ENCODE measurements around the gene KCTD4.
A peak's percentile ranks its signal among the peaks of the same experiment; 100 is the strongest.
"Not testable (repeated sequence)": the region's sequence is repeated elsewhere in the genome, so short reads cannot be mapped to it uniquely, and the experiment has no call there.

Gene KCTD4

DNA sequence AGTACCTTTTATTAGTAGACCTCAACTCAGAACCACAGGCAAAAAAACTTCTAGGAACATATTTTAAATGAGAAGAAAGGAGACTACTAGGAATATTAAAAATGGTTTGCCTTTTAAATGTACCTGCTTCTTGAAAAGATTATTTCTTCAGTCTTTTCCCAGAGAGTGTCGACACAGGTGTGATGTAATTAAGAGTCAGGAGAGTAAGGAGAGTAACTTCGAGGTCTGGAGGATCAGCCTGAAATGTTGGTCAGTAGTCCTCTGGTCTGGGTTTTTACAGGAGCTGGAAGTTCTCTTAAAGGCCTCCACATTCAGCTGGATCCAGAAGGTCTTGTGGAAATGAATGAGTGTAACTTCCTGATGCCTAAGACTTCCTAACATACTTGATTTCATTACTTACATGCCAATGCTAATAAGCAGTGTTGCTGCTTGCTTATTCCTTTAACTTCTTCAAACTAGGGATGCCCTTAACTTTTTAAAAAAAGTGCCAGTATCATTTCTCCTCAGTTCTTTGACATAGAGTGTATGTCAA lies at the start of gene KCTD4:
Gene KCTD4, minus strand, starts transcription at position 345 of the 532 bp plus-strand sequence. CDS start 6,478 bp downstream, outside the sequence.
- Histone ChIP-seq H3K36me3 (peaks cover 7% of the 10 kb centered on the region), H3K9ac (no peak within 1 kb of the TSS), H3K9me3 (no peaks in the 10 kb centered on the region), H3K27me3 (no peaks in the 10 kb centered on the region), H3K4me2 (peak within 1 kb of the TSS; percentile 18), H3K27ac (no peak within 1 kb of the TSS), H4K20me1 (peaks cover 30% of the 10 kb centered on the region; the same call in 1 of the 2 replicates), H3K4me1 (peaks cover 19% of the 10 kb centered on the region), H3K4me3 (no peak within 1 kb of the TSS)
- no peak for TF ChIP-seq Cebpa-rat (IDR thresholded peaks at IDR 0.05)

- TF ChIP-seq Cebpa-rat (IDR thresholded peaks at IDR 0.05), result no peak
- H3K9ac ChIP-seq, result no peak overlapping the region
- H3K4me2 ChIP-seq, result no peak overlapping the region
These were observed 48.8 kb upstream of the KCTD4 start for GRCh38 chr13:45249662-45250061.

GRCh38 chr13:45244736-45245135 lies 43.9 kb upstream of the KCTD4 start:
- not testable (repeated sequence) for H3K27ac ChIP-seq, H3K9me3 ChIP-seq, H3K4me2 ChIP-seq, H3K4me1 ChIP-seq, H3K36me3 ChIP-seq, H3K9ac ChIP-seq, H3K27me3 ChIP-seq, H3K4me3 ChIP-seq
- peaks cover 11% of the 10 kb centered on the region; the same call in 1 of the 2 replicates for H4K20me1 ChIP-seq

More at GRCh38 chr13:45249662-45250061, 48.8 kb upstream of the KCTD4 start:
- Histone ChIP-seq H3K27ac (no peak overlapping the region), H3K9me3 (no peaks in the 10 kb centered on the region), H3K27me3 (no peaks in the 10 kb centered on the region), H3K4me1 (no peaks in the 10 kb centered on the region), H3K4me3 (no peak overlapping the region), H4K20me1 (0 out of 2 replicates have a peak, but pooled peaks cover 10% of the 10 kb centered on the region), H3K36me3 (peaks cover 34% of the 10 kb centered on the region)

GRCh38 chr13:45243077-45243476 lies 42.2 kb upstream of the KCTD4 start:
- peaks cover 14% of the 10 kb centered on the region for H3K36me3 ChIP-seq
- no peaks in the 10 kb centered on the region for H3K27me3 ChIP-seq
- no peaks in the 10 kb centered on the region for H3K9me3 ChIP-seq
- H3K4me3 ChIP-seq, result no peak overlapping the region
- peaks cover 11% of the 10 kb centered on the region; the same call in 1 of the 2 replicates for H4K20me1 ChIP-seq
- H3K4me2 ChIP-seq, result no peak overlapping the region
- no peak for TF ChIP-seq Cebpa-rat (IDR thresholded peaks at IDR 0.05)
- no peak overlapping the region for H3K9ac ChIP-seq
- H3K27ac ChIP-seq, result no peak overlapping the region
- H3K4me1 ChIP-seq, result no peaks in the 10 kb centered on the region

DNA sequence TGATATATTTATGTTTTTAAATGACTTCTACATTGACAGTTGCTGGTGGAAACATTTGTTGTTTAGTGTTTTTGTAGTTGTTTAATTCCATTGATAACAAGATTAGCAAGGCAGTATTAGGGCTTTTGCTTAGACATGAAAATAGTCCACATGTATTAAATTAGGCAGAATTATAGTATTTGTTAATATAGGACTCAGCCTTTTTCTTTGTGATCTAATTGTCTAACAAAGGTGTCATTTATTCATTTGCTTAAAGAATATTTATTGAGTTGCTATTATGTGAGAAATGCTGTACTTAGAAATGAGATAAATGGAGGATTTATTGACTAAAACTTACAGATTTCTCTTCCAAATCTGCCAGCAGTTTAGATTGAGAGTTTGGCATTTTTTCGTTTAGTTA lies 41.7 kb upstream of the KCTD4 start:
- no peak for TF ChIP-seq Cebpa-rat (IDR thresholded peaks at IDR 0.05)

DNA sequence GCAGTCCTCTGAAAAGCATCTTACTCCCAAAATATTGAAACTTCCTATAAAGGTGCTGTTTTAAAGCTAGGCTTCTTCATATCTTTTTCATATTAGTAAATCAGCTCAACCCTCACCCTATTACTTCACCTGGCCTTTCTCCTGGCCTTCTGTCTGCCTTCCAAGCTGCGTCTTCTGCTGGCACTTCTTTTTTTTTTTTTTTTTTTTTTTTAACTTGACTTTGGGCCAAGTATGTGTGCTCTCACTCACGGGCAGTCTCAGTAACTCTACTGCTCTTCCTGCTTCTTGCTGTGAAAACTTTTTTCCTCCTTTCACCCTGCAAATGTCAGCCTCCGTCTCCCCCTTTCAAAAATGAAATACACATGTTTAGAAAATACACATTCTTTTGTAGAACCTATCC lies 41.2 kb upstream of the KCTD4 start:
- peaks cover 13% of the 10 kb centered on the region for H3K36me3 ChIP-seq
- no peak for TF ChIP-seq Cebpa-rat (IDR thresholded peaks at IDR 0.05)
- no peak overlapping the region for H3K27ac ChIP-seq
- peaks cover 11% of the 10 kb centered on the region; the same call in 1 of the 2 replicates for H4K20me1 ChIP-seq
- no peaks in the 10 kb centered on the region for H3K9me3 ChIP-seq
- no peaks in the 10 kb centered on the region for H3K4me1 ChIP-seq
- H3K4me2 ChIP-seq, result no peak overlapping the region
- H3K4me3 ChIP-seq, result no peak overlapping the region
- H3K27me3 ChIP-seq, result no peaks in the 10 kb centered on the region
- no peak overlapping the region for H3K9ac ChIP-seq

More for the DNA sequence above, 41.7 kb upstream of the KCTD4 start:
- no peak overlapping the region for H3K4me2 ChIP-seq
- H3K9me3 ChIP-seq, result no peaks in the 10 kb centered on the region
- no peak overlapping the region for H3K27ac ChIP-seq
- H3K27me3 ChIP-seq, result no peaks in the 10 kb centered on the region
- H3K9ac ChIP-seq, result no peak overlapping the region
- no peak overlapping the region for H3K4me3 ChIP-seq
- H3K36me3 ChIP-seq, result peaks cover 16% of the 10 kb centered on the region
- H4K20me1 ChIP-seq, result peaks cover 11% of the 10 kb centered on the region; the same call in 1 of the 2 replicates
- no peaks in the 10 kb centered on the region for H3K4me1 ChIP-seq

DNA sequence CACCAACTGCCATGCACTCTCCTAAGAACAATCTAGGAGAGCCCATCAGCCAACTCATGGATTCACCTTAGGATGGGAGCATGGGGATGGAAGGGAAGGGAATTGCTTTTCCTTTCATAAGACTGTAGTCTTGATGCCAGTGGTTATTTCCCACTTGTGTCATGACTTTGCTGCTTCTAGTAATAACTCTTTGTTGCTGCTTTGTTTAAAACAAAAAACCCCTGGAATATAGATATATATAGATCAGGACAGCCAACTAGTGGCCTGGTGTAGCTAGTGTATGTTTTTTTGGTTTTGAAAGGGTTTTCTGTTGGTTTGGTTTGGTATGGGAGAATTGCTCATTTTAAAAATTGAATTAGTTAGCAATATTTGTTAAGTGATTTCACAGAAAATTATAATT lies 39.3 kb upstream of the KCTD4 start:
- no peaks in the 10 kb centered on the region for H3K27me3 ChIP-seq
- H3K4me2 ChIP-seq, result no peak overlapping the region
- peaks cover 11% of the 10 kb centered on the region; the same call in 1 of the 2 replicates for H4K20me1 ChIP-seq
- no peaks in the 10 kb centered on the region for H3K4me1 ChIP-seq
- no peaks in the 10 kb centered on the region for H3K9me3 ChIP-seq
- H3K36me3 ChIP-seq, result peaks cover 10% of the 10 kb centered on the region; the same call in 1 of the 2 replicates
- H3K9ac ChIP-seq, result no peak overlapping the region
- no peak overlapping the region for H3K4me3 ChIP-seq
- no peak for TF ChIP-seq Cebpa-rat (IDR thresholded peaks at IDR 0.05)
- no peak overlapping the region for H3K27ac ChIP-seq

DNA sequence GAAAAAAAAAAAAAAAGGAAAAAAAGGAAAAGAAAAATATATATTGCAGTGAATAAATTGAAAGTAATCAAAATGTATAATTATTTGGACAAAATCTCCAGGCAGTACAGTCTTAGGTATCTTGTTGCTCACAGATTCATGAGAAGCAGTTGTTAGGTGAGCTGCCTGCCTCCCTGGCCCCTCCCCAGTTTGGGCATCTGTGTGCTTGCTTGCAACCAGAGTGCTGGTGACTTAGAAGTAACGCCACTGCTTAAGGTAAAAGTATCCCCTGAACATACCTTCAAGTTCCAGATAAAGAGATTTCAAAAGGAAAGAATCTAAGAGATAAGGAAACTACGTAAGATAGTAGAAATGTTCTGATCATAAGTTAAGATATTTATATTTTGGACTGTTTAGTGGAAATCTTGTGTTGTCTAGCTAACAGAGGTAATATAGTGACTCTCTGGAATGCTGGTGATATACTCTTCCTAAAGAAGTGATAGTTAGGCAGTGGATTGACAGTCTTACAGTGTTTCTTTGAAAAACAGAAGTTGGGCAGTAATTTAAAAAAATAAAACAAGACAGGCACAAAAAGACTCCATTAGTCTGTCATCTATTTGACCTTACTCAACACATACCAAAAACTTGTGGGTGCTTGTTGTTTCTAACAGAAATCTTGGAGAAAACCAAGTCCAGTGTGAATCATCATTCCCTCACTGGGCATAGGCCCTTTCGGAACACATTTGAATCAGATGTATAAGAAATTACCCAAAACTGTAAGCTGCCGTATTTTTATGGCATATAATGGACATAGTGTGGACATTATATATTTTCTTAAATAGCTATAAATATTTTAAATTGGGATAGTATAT lies 38.3 kb upstream of the KCTD4 start:
- Histone ChIP-seq H3K4me1 (no peaks in the 10 kb centered on the region), H3K36me3 (peaks cover 10% of the 10 kb centered on the region; the same call in 1 of the 2 replicates), H3K9me3 (no peaks in the 10 kb centered on the region), H4K20me1 (peaks cover 8% of the 10 kb centered on the region; the same call in 1 of the 2 replicates), H3K27me3 (no peaks in the 10 kb centered on the region), H3K4me2 (no peak overlapping the region), H3K9ac (no peak overlapping the region), H3K27ac (no peak overlapping the region), H3K4me3 (no peak overlapping the region)
- no peak for TF ChIP-seq Cebpa-rat (IDR thresholded peaks at IDR 0.05)

DNA sequence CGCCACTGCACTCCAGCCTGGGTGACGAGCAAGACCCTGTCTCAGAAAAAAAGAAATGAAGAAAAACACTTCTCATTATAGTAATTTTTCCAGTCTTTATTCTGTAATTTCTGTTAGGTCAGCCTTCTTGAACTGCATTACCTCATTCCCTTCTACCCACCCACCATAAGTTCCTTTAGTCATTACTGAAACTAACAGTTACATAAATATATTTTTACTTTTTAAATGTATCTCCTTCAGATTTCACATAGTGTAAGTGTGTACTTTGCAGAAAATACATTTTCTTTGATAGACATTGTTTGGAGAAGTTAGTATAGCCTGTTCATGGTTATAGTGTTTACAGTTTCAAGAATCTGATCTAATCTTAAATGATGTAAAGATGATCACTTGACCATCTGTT lies 31.7 kb upstream of the KCTD4 start:
- H3K4me2 ChIP-seq, result no peak overlapping the region
- H3K36me3 ChIP-seq, result peaks cover 20% of the 10 kb centered on the region
- H3K4me3 ChIP-seq, result no peak overlapping the region
- no peaks in the 10 kb centered on the region for H3K4me1 ChIP-seq
- H3K9ac ChIP-seq, result no peak overlapping the region
- no peak overlapping the region for H3K27ac ChIP-seq
- H3K9me3 ChIP-seq, result no peaks in the 10 kb centered on the region
- H4K20me1 ChIP-seq, result 0 out of 2 replicates have a peak, but pooled peaks cover 7% of the 10 kb centered on the region
- H3K27me3 ChIP-seq, result no peaks in the 10 kb centered on the region
- TF ChIP-seq Cebpa-rat (IDR thresholded peaks at IDR 0.05), result no peak

DNA sequence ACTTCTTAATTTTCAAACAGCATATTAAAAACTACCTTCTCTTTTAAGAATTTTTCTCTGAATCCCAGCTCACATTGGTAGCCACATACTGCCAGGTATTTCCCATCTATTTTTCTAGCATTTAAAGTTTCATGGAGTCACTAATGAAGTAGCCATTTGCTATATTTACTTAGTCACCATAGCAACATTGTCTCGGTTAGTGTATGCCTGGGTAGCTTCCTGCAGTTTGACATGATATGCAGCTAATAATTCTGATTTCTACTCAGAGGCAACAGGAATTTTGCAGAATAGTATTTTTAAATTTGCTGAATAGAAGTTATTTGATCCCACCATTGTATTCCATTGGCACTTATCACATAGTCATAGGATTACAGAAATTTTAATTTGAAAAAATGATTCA lies 30.9 kb upstream of the KCTD4 start:
- Histone ChIP-seq H3K27ac (no peak overlapping the region), H3K27me3 (no peaks in the 10 kb centered on the region), H3K4me3 (no peak overlapping the region), H3K4me2 (no peak overlapping the region), H4K20me1 (0 out of 2 replicates have a peak, but pooled peaks cover 7% of the 10 kb centered on the region), H3K9me3 (no peaks in the 10 kb centered on the region), H3K9ac (no peak overlapping the region), H3K36me3 (peaks cover 20% of the 10 kb centered on the region), H3K4me1 (no peaks in the 10 kb centered on the region)
- no peak for TF ChIP-seq Cebpa-rat (IDR thresholded peaks at IDR 0.05)
